Measurements from ENCODE around the gene ZNF655. TPM values are rescaled to one million over a fixed set of nuclear protein-coding genes. Genes with fewer than 3 reads are reported as not detected.

Gene ZNF655
- total RNA-seq, 1 experiment from 2014 or later = 169 TPM

- H3K27ac ChIP-seq (ENCODE audit: low read length) = no peak overlapping the region
- H3K27me3 ChIP-seq (ENCODE audit: low read length) = no peaks in the 10 kb centered on the region
- no peak overlapping the region for H3K4me2 ChIP-seq (ENCODE audit: low read depth, low read length, poor library complexity, severe bottlenecking)
- peaks cover 21% of the 10 kb centered on the region; the same call in 1 of the 2 replicates for H3K36me3 ChIP-seq (ENCODE audit: insufficient read depth, low read length)
- no peaks in the 10 kb centered on the region for H3K4me1 ChIP-seq (ENCODE audit: low read length)
- DNase-seq = no peak
- H3K9me3 ChIP-seq (ENCODE audit: low read length) = no peaks in the 10 kb centered on the region
- no peak overlapping the region for H3K4me3 ChIP-seq (ENCODE audit: low read length)
- H3K79me2 ChIP-seq (ENCODE audit: low read length) = no peaks in the 10 kb centered on the region
- H3K9me2 ChIP-seq (replicated peaks; ENCODE audit: insufficient read depth, low read length) = no peaks in the 10 kb centered on the region
- H4K20me1 ChIP-seq (ENCODE audit: insufficient read depth, low read depth, low read length) = no peaks in the 10 kb centered on the region
- H3K9ac ChIP-seq (ENCODE audit: low read length) = no peak overlapping the region
- H2AFZ ChIP-seq (ENCODE audit: low read length) = no peak overlapping the region
Measured at GRCh38 chr7:99625961-99626360, 67.5 kb downstream of the ZNF655 start.

Other genes with a start within 250 kb of the ZNF655 start
- 36.8 and 39.4 TPM in 2 replicates for gene ARPC1A, start 232.7 kb upstream of the ZNF655 start, total RNA-seq (2014; rRNA removed; shearing (Covaris generic); ENCODE audit: low replicate concordance)
- gene ARPC1B, start 183.9 kb upstream of the ZNF655 start, total RNA-seq (2014; rRNA removed; shearing (Covaris generic); ENCODE audit: low replicate concordance) = 146 and 305 TPM in 2 replicates
- 14.2 and 43.0 TPM in 2 replicates for gene PDAP1, start 150.0 kb upstream of the ZNF655 start, total RNA-seq (2014; rRNA removed; shearing (Covaris generic); ENCODE audit: low replicate concordance)
- 63.7 and 81.8 TPM in 2 replicates for gene BUD31, start 149.7 kb upstream of the ZNF655 start, total RNA-seq (2014; rRNA removed; shearing (Covaris generic); ENCODE audit: low replicate concordance)
- gene PTCD1, start 119.8 kb upstream of the ZNF655 start, total RNA-seq (2014; rRNA removed; shearing (Covaris generic); ENCODE audit: low replicate concordance) = 2.5 and 7.6 TPM in 2 replicates
- 48.7 and 63.6 TPM in 2 replicates for gene CPSF4, start 119.7 kb upstream of the ZNF655 start, total RNA-seq (2014; rRNA removed; shearing (Covaris generic); ENCODE audit: low replicate concordance)
- 653 and 873 TPM in 2 replicates for gene ATP5MF, start 92.5 kb upstream of the ZNF655 start, total RNA-seq (2014; rRNA removed; shearing (Covaris generic); ENCODE audit: low replicate concordance)
- gene ZNF789, start 85.8 kb upstream of the ZNF655 start, total RNA-seq (2014; rRNA removed; shearing (Covaris generic); ENCODE audit: low replicate concordance) = 29.0 and 33.0 TPM in 2 replicates
- 40.4 and 40.8 TPM in 2 replicates for gene ZNF394, start 58.4 kb upstream of the ZNF655 start, total RNA-seq (2014; rRNA removed; shearing (Covaris generic); ENCODE audit: low replicate concordance)
- 11.9 and 14.5 TPM in 2 replicates for gene ZKSCAN5, start 54.0 kb upstream of the ZNF655 start, total RNA-seq (2014; rRNA removed; shearing (Covaris generic); ENCODE audit: low replicate concordance)
- gene FAM200A, start 6.5 kb upstream of the ZNF655 start, total RNA-seq (2014; rRNA removed; shearing (Covaris generic); ENCODE audit: low replicate concordance) = 3.7 and 6.5 TPM in 2 replicates
- gene TMEM225B, start 39.6 kb downstream of the ZNF655 start, total RNA-seq (2014; rRNA removed; shearing (Covaris generic); ENCODE audit: low replicate concordance) = 1.6 TPM in 1 of 2 replicates, not detected in the other
- 12.3 and 22.1 TPM in 2 replicates for gene ZSCAN25, start 58.3 kb downstream of the ZNF655 start, total RNA-seq (2014; rRNA removed; shearing (Covaris generic); ENCODE audit: low replicate concordance)
- gene CYP3A5, start 121.4 kb downstream of the ZNF655 start, total RNA-seq (2014; rRNA removed; shearing (Covaris generic); ENCODE audit: low replicate concordance) = not detected in 2 replicates
- not detected in 2 replicates for gene CYP3A7, start 176.6 kb downstream of the ZNF655 start, total RNA-seq (2014; rRNA removed; shearing (Covaris generic); ENCODE audit: low replicate concordance)
- not detected in 2 replicates for gene CYP3A4, start 225.5 kb downstream of the ZNF655 start, total RNA-seq (2014; rRNA removed; shearing (Covaris generic); ENCODE audit: low replicate concordance)

Measured in Karpas-422 (cell line).